ENCODE results near the gene ALG6. TPM values are rescaled to one million over a fixed set of nuclear protein-coding genes. Genes with fewer than 3 reads are reported as not detected.

Gene ALG6
- total RNA-seq = 1 to 10 TPM; 5.5 to 7.7 (median 6.1) TPM
- long read RNA-seq, partial matches to known transcripts = 0 of 3 reads
- long read RNA-seq, other reads (novel, unspliced or antisense) = 0 of 3 reads

DNA sequence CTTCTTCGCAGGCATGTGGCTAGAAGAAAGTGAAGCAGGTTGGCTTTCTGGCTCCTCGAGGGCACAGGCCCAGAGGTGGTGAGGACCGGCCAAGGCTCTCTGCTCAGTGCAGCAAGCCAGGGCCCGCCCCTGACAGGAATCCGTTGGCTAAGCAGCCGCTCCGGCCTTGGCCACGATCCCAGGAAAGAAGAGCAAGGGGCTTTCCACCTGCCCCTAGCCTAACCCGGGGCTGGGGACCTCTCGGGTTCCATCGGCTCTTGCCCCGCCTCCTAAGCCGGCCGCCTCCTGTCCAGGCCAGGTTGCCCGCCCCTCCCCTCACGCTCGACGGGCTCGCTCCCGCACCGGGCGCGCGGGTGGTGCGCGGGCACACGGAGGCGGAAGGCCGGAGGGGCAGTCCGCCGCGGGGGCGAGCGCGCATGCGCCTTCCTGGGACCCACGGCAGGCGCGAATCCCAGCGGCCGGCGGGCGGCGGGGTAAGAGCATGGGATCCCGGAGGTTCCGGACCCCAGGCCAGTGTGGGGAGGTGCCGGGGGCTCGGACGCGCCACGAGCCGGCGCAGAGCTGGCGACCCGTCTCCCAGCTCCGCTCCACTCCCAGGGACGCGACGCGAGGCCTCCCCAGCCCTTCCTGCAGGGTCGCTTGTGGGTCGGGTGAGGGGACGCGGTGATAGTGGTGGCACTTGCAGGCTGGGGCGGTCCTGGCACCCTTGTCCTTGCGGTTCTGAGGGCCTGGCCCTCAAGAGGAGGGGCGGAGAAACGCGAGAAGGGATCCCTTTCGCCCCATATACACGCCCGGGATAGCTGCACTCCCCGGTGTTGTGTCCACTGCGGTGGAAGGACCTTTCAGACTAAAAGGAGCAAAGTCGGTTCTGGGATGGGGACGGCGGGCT lies at the start of gene ALG6:
Gene ALG6, plus strand, starts transcription at position 413 of the 889 bp plus-strand sequence. CDS start 3,351 bp downstream, outside the sequence.
- DNase-seq (peak; percentile 97 to 98 (median 98)), ATAC-seq (peak; percentile 98 to 99 (median 98))
- intact Hi-C loops (cut with DNase I) = no loop called here
- H3K27me3 ChIP-seq = no peaks in the 10 kb centered on the region
- H3K4me3 ChIP-seq = peak within 1 kb of the TSS; percentile 86 to 94 (median 92)
- TF ChIP-seq POLR2A (IDR thresholded peaks at IDR 0.05) = peak; percentile 79
- TF ChIP-seq CTCF (IDR thresholded peaks at IDR 0.05) = peak in 1 of 4 donors; percentile 2
- 2% methylated on average over 10 of the region's 77 CpGs for WGBS (ENCODE audit: insufficient coverage, low coverage, low lambda C conversion rate, missing lambda C conversion rate)
- peaks cover 0 to 5% (median 0%) of the 10 kb centered on the region in 4 donors for H3K4me1 ChIP-seq
- peaks cover 0 to 8% (median 2%) of the 10 kb centered on the region in 4 donors for H3K36me3 ChIP-seq
- H3K27ac ChIP-seq = peak within 1 kb of the TSS; percentile 73 to 78 (median 73)
- H3K9me3 ChIP-seq = no peaks in the 10 kb centered on the region

DNA sequence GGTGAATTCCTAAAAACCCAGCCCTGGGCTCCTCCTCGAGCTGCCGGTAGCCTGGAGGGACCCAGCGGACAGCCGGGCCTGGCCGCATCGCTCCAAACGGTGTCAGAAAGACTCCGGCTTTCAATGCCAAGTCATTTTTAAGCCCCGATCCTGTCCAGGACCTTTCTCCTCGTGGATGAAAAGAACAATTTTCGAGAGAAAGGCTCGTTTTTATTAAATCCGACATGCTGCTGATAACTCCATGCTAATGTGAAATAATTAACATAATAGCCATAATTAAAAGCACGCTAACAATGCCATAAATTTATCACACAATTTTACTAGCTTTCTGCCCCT lies 49.6 kb upstream of the ALG6 start:
- Histone ChIP-seq H3K4me1 (peaks cover 0 to 23% (median 2%) of the 10 kb centered on the region in 4 donors), H3K27me3 (peaks cover 21 to 59% of the 10 kb centered on the region in 2 donors), H3K9me3 (no peaks in the 10 kb centered on the region), H3K4me3 (no peak overlapping the region), H3K36me3 (no peaks in the 10 kb centered on the region), H3K27ac (no peak overlapping the region)
- DNase-seq = no peak
- WGBS (ENCODE audit: insufficient coverage, low coverage, low lambda C conversion rate, missing lambda C conversion rate) = 8% methylated on average over 14 of the region's 14 CpGs
- ATAC-seq = no peak
- intact Hi-C loops (cut with DNase I) = no loop called here
- TF ChIP-seq CTCF (IDR thresholded peaks at IDR 0.05) = no peak
- TF ChIP-seq POLR2A (IDR thresholded peaks at IDR 0.05) = no peak

GRCh38 chr1:63318201-63318979 lies 49.0 kb upstream of the ALG6 start:
- WGBS (ENCODE audit: insufficient coverage, low coverage, low lambda C conversion rate, missing lambda C conversion rate) = 14% methylated on average over 19 of the region's 28 CpGs
- TF ChIP-seq CTCF (IDR thresholded peaks at IDR 0.05) = no peak
- no peak for TF ChIP-seq POLR2A (IDR thresholded peaks at IDR 0.05)
- Histone ChIP-seq H3K4me1 (peaks cover 0 to 25% (median 2%) of the 10 kb centered on the region in 4 donors), H3K36me3 (no peaks in the 10 kb centered on the region), H3K27me3 (peaks cover 21 to 65% of the 10 kb centered on the region in 2 donors), H3K27ac (no peak overlapping the region), H3K9me3 (no peaks in the 10 kb centered on the region), H3K4me3 (no peak overlapping the region)
- DNase-seq = no peak
- intact Hi-C loops (cut with DNase I) = no loop called here
- ATAC-seq = no peak

GRCh38 chr1:63319046-63320021 lies 48.1 kb upstream of the ALG6 start:
- Histone ChIP-seq H3K27ac (no peak overlapping the region), H3K36me3 (no peaks in the 10 kb centered on the region), H3K4me1 (peaks cover 0 to 25% (median 2%) of the 10 kb centered on the region in 4 donors), H3K4me3 (no peak overlapping the region), H3K27me3 (peaks cover 25 to 73% of the 10 kb centered on the region in 2 donors), H3K9me3 (no peaks in the 10 kb centered on the region)
- no peak for ATAC-seq
- intact Hi-C loops (cut with DNase I) = loop anchor here in 1 of 2 donors (10.0 kb wide), 1 partner anchor 115 kb away; no protein-coding TSS in a partner anchor
- DNase-seq = no peak
- WGBS (ENCODE audit: insufficient coverage, low coverage, low lambda C conversion rate, missing lambda C conversion rate) = 7% methylated on average over 41 of the region's 60 CpGs
- TF ChIP-seq CTCF (IDR thresholded peaks at IDR 0.05) (no peak), POLR2A (IDR thresholded peaks at IDR 0.05) (no peak)
